CD4-positive, alpha-beta T cell (primary cell): ENCODE data around the gene ZNF112. TPM values are rescaled to one million over a fixed set of nuclear protein-coding genes. Genes with fewer than 3 reads are reported as not detected.

Experiments
- ATAC-seq: fragments of 200-7000 bp; cut with Tn5 transposase; one replicate; pipeline ENCODE4 v1.10.0; 2022; ENCODE audit warnings: mild to moderate bottlenecking; ENCODE audit not compliant: poor library complexity
- CTCF ChIA-PET: fragments of 350-600 bp; sonication (Branson Sonifier 250); formaldehyde crosslinking; loops from one replicate; lab custom pipeline; 2021; ENCODE audit warnings: antibody characterized with exemption, inconsistent platforms; lab: Charles Lee
- POLR2A ChIA-PET: fragments of 350-600 bp; sonication (Branson Sonifier 250); formaldehyde crosslinking; loops from one replicate; lab custom pipeline; 2021; ENCODE audit warnings: antibody characterized with exemption, inconsistent platforms; lab: Charles Lee
- DNase-seq, 14 experiments: peaks; one replicate each; pipeline ENCODE4 v3.0.0-alpha.2; 2013 to 2020; ENCODE audit warnings: mixed read lengths in 2 of 14
- H3K27ac ChIP-seq, 2 donors: one replicate each; pipeline versions ENCODE4 v1.5.1 to v1.7.0; 2013; ENCODE audit warnings: low read length in 2 of 2, low read depth in 1 of 2, mild to moderate bottlenecking in 1 of 2
- H3K27me3 ChIP-seq, 2 experiments: 1 replicate in 1 of 2; 2 replicates in 1 of 2; pipeline versions ENCODE4 v1.6.1 to v1.7.0; 2013; ENCODE audit warnings: low read length in 2 of 2, control low read depth in 1 of 2, mild to moderate bottlenecking in 1 of 2, moderate library complexity in 1 of 2; ENCODE audit not compliant: insufficient read depth in 2 of 2, control insufficient read depth in 1 of 2
- H3K36me3 ChIP-seq: one replicate; pipeline ENCODE4 v1.6.1; 2013; ENCODE audit warnings: low read length, control low read depth; ENCODE audit not compliant: insufficient read depth
- H3K4me1 ChIP-seq: one replicate; pipeline ENCODE4 v1.6.1; 2013; ENCODE audit warnings: low read length, control low read depth; ENCODE audit not compliant: insufficient read depth
- H3K4me3 ChIP-seq: one replicate; pipeline ENCODE4 v1.5.1; 2013; ENCODE audit warnings: mild to moderate bottlenecking, low read length, moderate library complexity
- H3K9me3 ChIP-seq, 2 experiments: 1 replicate in 1 of 2; 2 replicates in 1 of 2; pipeline versions ENCODE4 v1.6.1 to v1.7.0; 2013; ENCODE audit warnings: low read length in 2 of 2, mild to moderate bottlenecking in 2 of 2, control low read depth in 1 of 2, moderate library complexity in 1 of 2; ENCODE audit not compliant: control insufficient read depth in 1 of 2, insufficient read depth in 1 of 2
- H3K27ac Mint-ChIP-seq: one replicate; pipeline ENCODE4 v1.8.0; 2020; ENCODE audit warnings: mixed read lengths
- H3K27me3 Mint-ChIP-seq: one replicate; pipeline ENCODE4 v1.8.0; 2021; ENCODE audit warnings: mixed read lengths
- H3K36me3 Mint-ChIP-seq: one replicate; pipeline ENCODE4 v1.8.0; 2021; ENCODE audit warnings: low read depth, mixed read lengths
- H3K4me1 Mint-ChIP-seq: one replicate; pipeline ENCODE4 v1.8.0; 2021; ENCODE audit warnings: low read depth, mixed read lengths
- H3K4me3 Mint-ChIP-seq: one replicate; pipeline ENCODE4 v1.8.0; 2020; ENCODE audit warnings: mild to moderate bottlenecking, mixed read lengths
- H3K9me3 Mint-ChIP-seq: one replicate; pipeline ENCODE4 v1.8.0; 2020; ENCODE audit warnings: mixed read lengths
- intact Hi-C, 2 experiments: fragments of 100-400 bp; cut with DNase I in 1 of 2; cut with micrococcal nuclease in 1 of 2; formaldehyde crosslinking; loops; one replicate each; pipeline versions ENCODE4 v1.15.1 to v1.9.0; 2023 to 2025; cut with DNase I, micrococcal nuclease
- total RNA-seq, 174 experiments: library from RNA in 2 of 174; stranded (reverse) in 2 of 174; gene quantifications; one replicate each; pipeline ENCODE4 v1.2.3 and lab custom pipeline; 2021 to 2026
- TF ChIP-seq, protein P1 (sequence below): fragments of 200-600 bp; IDR thresholded peaks from one replicate; pipeline ENCODE4 v1.8.0; 2022; ENCODE audit warnings: antibody characterized with exemption, mild to moderate bottlenecking

ZNF112 gene
- total RNA-seq, 2 experiments from 2014 or later: 0.08 TPM; not detected in 1

DNA sequence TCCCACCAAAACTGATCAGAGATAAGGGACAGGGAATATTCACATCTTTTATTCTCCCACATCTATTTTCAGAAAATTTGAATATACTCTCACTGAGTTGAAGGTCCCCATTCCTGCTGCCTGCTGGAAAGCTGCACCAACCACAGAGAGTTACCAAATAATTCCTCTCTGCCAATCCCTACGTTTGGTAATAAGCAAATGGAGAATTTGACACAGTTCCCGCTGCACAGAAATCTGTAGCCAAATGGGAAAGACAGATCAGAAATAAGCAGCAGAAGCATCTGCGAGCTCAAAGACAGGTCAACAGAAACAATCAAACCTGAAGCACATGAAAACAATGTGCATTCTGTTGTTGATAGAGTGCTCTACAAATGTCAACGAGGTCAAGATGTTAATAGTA lies 9.9 kb downstream of the ZNF112 start:
- H3K27me3 ChIP-seq: no peaks in the 10 kb centered on the region
- no peak for DNase-seq
- H3K36me3 ChIP-seq: no peaks in the 10 kb centered on the region
- Mint-ChIP-seq H3K27me3 (no peaks in the 10 kb centered on the region), H3K27ac (no peak overlapping the region), H3K9me3 (peaks cover 26% of the 10 kb centered on the region), H3K4me3 (no peak overlapping the region), H3K4me1 (no peaks in the 10 kb centered on the region), H3K36me3 (peaks cover 29% of the 10 kb centered on the region)
- H3K4me1 ChIP-seq: no peaks in the 10 kb centered on the region
- H3K27ac ChIP-seq: no peak overlapping the region
- no peak overlapping the region for H3K4me3 ChIP-seq
- TF ChIP-seq, protein P1, sequence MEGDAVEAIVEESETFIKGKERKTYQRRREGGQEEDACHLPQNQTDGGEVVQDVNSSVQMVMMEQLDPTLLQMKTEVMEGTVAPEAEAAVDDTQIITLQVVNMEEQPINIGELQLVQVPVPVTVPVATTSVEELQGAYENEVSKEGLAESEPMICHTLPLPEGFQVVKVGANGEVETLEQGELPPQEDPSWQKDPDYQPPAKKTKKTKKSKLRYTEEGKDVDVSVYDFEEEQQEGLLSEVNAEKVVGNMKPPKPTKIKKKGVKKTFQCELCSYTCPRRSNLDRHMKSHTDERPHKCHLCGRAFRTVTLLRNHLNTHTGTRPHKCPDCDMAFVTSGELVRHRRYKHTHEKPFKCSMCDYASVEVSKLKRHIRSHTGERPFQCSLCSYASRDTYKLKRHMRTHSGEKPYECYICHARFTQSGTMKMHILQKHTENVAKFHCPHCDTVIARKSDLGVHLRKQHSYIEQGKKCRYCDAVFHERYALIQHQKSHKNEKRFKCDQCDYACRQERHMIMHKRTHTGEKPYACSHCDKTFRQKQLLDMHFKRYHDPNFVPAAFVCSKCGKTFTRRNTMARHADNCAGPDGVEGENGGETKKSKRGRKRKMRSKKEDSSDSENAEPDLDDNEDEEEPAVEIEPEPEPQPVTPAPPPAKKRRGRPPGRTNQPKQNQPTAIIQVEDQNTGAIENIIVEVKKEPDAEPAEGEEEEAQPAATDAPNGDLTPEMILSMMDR: no peak
- H3K9me3 ChIP-seq: peaks cover 15 to 33% of the 10 kb centered on the region in 2 experiments
- POLR2A ChIA-PET: no interaction called here
- CTCF ChIA-PET: no interaction called here
- no peak for ATAC-seq
- intact Hi-C loops: no loop called here

DNA sequence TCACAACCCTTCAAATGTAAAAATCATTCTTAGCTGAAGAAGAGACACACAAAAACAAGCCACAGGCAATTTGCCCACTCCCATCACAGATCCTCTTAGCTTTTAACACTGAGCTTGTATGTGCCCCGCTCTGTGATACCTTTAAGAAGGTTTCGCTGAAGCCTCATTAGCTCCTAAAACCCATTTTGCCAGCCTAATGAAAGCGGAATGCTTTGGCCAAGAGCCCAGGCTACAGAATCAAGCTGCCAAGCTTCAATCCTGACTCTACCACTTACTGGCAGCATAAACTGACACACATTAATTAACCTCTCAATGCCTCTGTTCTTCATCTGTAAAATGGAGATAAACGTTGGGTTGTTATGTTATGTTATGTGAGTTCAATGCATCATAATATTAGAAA lies 10.5 kb downstream of the ZNF112 start:
- POLR2A ChIA-PET: no interaction called here
- H3K9me3 Mint-ChIP-seq: peaks cover 24% of the 10 kb centered on the region

DNA sequence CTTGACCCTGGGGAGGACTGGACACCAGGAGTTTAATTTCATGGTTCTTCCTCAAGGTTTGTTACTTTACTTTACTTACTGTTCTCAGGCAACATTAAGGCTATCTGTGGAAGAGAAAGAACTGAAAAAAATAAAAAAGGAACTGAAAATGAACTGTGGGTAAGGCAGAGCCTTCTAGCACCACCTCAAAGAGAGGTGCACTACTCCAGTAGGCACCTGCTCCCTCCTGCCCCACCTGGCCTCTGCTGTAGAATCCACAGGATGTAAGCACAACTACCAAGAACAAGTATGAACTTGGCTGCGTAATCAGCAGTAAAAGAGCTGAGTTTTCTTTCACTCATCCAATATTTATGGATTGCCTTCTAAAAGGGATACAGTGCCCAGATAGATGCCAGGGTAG lies 12.2 kb downstream of the ZNF112 start:
- intact Hi-C loops: no loop called here

More for the DNA sequence above, 10.5 kb downstream of the ZNF112 start:
- no peaks in the 10 kb centered on the region for H3K27me3 Mint-ChIP-seq
- H3K4me1 Mint-ChIP-seq: no peaks in the 10 kb centered on the region
- H3K4me1 ChIP-seq: no peaks in the 10 kb centered on the region
- ATAC-seq (no peak), DNase-seq (no peak)
- CTCF ChIA-PET: no interaction called here
- H3K4me3 Mint-ChIP-seq: no peak overlapping the region
- intact Hi-C loops: no loop called here
- no peak overlapping the region for H3K4me3 ChIP-seq
- no peak overlapping the region for H3K27ac ChIP-seq
- no peaks in the 10 kb centered on the region for H3K27me3 ChIP-seq
- no peaks in the 10 kb centered on the region for H3K36me3 ChIP-seq
- H3K9me3 ChIP-seq: peaks cover 16 to 33% of the 10 kb centered on the region in 2 experiments
- H3K27ac Mint-ChIP-seq: no peak overlapping the region
- TF ChIP-seq, protein P1: no peak
- peaks cover 26% of the 10 kb centered on the region for H3K36me3 Mint-ChIP-seq

More for the DNA sequence above, 12.2 kb downstream of the ZNF112 start:
- H3K27me3 ChIP-seq: no peaks in the 10 kb centered on the region
- CTCF ChIA-PET: no interaction called here
- TF ChIP-seq, protein P1: no peak
- Mint-ChIP-seq H3K4me1 (no peaks in the 10 kb centered on the region), H3K27ac (no peak overlapping the region), H3K9me3 (peaks cover 14% of the 10 kb centered on the region), H3K27me3 (no peaks in the 10 kb centered on the region), H3K36me3 (peaks cover 16% of the 10 kb centered on the region), H3K4me3 (no peak overlapping the region)
- DNase-seq (no peak), ATAC-seq (no peak)
- H3K9me3 ChIP-seq: peaks cover 19 to 34% of the 10 kb centered on the region in 2 experiments
- H3K27ac ChIP-seq: no peak overlapping the region
- POLR2A ChIA-PET: no interaction called here
- no peaks in the 10 kb centered on the region for H3K4me1 ChIP-seq
- no peak overlapping the region for H3K4me3 ChIP-seq
- H3K36me3 ChIP-seq: no peaks in the 10 kb centered on the region
